HG02981 (cell line): Measurements from ENCODE around the gene LPAR3.

Source experiments
- ATAC-seq: cut with Tn5 transposase; IDR thresholded peaks from one replicate; pipeline ENCODE4 v1.9.1; 2021; ENCODE audit warnings: mild to moderate bottlenecking, moderate library complexity; ENCODE audit not compliant: unreplicated experiment

LPAR3 gene

DNA sequence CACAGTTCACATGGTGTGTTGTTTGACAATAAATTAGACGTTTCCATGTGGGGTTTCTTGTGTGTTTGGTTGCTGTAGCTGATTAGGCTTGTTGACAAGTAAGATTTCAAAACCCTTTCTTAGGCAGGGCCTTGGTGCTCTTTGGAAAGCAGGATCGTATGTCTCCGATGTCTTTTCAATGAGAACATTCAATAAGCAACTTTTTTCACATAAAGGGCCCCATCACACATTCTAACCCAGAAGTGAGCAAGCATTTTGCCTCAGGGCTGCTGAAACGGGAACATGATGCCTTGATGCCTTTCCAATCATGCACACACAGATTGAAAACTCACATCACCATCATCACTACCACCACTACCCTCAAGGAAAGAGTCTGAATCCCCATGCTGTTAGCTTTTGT, 33.1 kb downstream of the LPAR3 start:
- ATAC-seq = no peak

GRCh38 chr1:84857906-84858305, 35.1 kb downstream of the LPAR3 start:
- no peak for ATAC-seq

DNA sequence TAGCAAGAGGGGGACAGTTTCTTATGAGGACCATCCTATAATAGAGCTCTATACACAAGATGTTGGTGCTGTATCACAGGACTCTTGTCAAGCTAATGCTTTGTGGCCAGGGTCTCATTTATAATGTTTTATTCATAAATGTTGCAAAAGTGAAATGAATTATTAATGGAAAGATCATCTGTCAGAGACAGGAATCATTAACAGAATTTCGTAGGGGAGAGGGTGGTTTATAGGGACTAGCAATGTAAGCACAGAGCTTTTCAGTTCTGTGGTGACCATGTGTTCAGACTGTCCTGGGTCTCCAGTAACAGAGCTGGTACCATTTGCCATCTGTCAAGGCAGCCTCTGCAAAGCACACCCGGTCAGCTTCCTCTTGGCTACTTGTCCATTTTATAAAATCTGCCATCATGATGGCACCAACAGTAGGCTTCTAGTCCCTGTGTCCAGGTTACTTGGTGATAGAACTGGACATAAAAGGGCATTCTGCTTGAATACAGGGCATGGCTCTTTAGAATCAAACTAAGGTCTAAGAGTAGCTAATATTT, 36.2 kb downstream of the LPAR3 start:
- ATAC-seq = no peak

- ATAC-seq = no peak
Observed at GRCh38 chr1:84855691-84856630, 37.0 kb downstream of the LPAR3 start.

- ATAC-seq = no peak
Observed at GRCh38 chr1:84855168-84855567, 37.8 kb downstream of the LPAR3 start.

GRCh38 chr1:84853741-84854721, 39.0 kb downstream of the LPAR3 start:
- peak; percentile 97 for ATAC-seq

GRCh38 chr1:84851839-84852238, 41.2 kb downstream of the LPAR3 start:
- ATAC-seq = no peak

DNA sequence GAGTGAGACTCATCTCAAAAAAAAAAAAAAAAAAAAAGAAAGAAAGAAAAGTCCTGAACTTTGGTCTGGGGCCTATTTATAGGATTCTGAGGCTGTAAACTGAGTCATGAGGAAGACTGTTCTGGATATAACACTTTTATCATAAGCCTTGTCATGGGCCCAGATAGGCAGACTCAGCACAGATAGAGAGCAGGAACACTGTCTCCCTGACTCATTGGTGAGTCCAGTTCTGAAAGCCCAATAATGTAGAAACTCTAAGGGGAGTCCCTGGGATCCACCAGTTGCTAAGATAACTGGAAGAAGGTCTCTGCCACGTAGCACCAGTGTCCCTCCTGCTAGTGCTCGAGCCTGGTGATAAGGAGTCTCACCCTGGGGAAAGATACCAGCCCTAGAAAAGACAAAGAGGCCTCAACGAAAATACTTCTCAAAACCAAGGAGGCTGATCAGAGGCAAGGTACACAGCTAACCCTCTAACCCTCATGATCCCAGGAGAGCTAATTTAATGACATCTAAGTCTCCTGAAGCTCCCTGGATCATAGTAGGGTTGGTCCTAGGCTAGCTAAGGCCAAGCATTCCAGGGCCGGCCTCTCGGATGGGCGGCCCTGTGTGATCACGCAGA, 43.5 kb downstream of the LPAR3 start:
- ATAC-seq = no peak

- no peak for ATAC-seq
Observed at GRCh38 chr1:84847253-84848250, 45.5 kb downstream of the LPAR3 start.

GRCh38 chr1:84846387-84846786, 46.6 kb downstream of the LPAR3 start:
- ATAC-seq = no peak

GRCh38 chr1:84845357-84845756, 47.6 kb downstream of the LPAR3 start:
- ATAC-seq = no peak

- no peak for ATAC-seq
Observed at GRCh38 chr1:84844094-84844493, 48.9 kb downstream of the LPAR3 start.

GRCh38 chr1:84842748-84843231, 50.2 kb downstream of the LPAR3 start:
- ATAC-seq = no peak

- no peak for ATAC-seq
Observed at GRCh38 chr1:84841971-84842370, 51.0 kb downstream of the LPAR3 start.

DNA sequence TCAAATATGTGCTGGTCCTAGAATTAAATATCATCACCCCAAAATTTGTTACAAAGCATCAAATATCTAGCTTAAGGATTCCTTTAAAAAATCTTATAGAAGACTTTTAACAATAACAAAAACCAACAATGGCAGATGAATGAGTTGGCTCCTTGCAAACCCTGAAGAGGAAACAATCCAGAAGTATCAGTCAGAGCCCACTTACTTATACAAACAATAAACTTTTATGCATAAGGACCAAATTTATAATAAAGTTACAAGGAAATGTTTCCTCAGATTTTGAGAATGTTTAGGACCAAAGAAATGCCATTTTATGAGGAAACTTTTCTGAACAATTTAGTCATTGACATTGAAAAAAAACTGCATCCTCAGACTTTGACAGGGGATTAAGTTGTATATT, 52.7 kb downstream of the LPAR3 start:
- no peak for ATAC-seq

GRCh38 chr1:84839544-84839943, 53.5 kb downstream of the LPAR3 start:
- no peak for ATAC-seq

DNA sequence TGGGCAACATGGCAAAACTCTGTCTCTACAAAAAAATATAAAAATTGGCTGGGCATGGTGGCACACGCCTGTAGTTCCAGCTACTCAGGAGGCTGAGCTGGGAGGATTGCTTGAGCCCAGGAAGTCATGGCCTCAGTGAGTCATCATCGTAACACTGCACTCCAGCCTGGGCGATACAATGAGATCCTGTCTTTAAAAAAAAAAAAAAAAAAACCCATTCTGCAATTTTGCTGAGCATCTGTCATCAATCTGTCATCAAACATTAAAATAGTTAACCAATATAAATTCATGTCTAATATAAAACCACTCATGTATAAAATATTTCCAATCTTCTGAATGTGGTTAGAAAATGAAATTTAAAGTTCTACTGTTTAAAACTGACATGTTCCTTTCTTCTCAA, 56.9 kb downstream of the LPAR3 start:
- ATAC-seq = no peak

- no peak for ATAC-seq
Observed at GRCh38 chr1:84835169-84835568, 57.8 kb downstream of the LPAR3 start.

- no peak for ATAC-seq
Observed at GRCh38 chr1:84834419-84835064, 58.5 kb downstream of the LPAR3 start.
